ENCODE measurements around the gene MAP1A. TPM values are rescaled to one million over a fixed set of nuclear protein-coding genes. Genes with fewer than 3 reads are reported as not detected.

Gene MAP1A
- polyA plus RNA-seq, 1 donor from 2014 or later: 3.4 TPM

GRCh38 chr15:43505738-43506137 lies 11.7 kb upstream of the MAP1A start (continued):
- TF ChIP-seq, protein P1, sequence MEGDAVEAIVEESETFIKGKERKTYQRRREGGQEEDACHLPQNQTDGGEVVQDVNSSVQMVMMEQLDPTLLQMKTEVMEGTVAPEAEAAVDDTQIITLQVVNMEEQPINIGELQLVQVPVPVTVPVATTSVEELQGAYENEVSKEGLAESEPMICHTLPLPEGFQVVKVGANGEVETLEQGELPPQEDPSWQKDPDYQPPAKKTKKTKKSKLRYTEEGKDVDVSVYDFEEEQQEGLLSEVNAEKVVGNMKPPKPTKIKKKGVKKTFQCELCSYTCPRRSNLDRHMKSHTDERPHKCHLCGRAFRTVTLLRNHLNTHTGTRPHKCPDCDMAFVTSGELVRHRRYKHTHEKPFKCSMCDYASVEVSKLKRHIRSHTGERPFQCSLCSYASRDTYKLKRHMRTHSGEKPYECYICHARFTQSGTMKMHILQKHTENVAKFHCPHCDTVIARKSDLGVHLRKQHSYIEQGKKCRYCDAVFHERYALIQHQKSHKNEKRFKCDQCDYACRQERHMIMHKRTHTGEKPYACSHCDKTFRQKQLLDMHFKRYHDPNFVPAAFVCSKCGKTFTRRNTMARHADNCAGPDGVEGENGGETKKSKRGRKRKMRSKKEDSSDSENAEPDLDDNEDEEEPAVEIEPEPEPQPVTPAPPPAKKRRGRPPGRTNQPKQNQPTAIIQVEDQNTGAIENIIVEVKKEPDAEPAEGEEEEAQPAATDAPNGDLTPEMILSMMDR (IDR thresholded peaks at IDR 0.05; ENCODE audit: poor library complexity, severe bottlenecking): no peak
- no peak for TF ChIP-seq TAF1 (IDR thresholded peaks at IDR 0.05; ENCODE audit: low read depth)

DNA sequence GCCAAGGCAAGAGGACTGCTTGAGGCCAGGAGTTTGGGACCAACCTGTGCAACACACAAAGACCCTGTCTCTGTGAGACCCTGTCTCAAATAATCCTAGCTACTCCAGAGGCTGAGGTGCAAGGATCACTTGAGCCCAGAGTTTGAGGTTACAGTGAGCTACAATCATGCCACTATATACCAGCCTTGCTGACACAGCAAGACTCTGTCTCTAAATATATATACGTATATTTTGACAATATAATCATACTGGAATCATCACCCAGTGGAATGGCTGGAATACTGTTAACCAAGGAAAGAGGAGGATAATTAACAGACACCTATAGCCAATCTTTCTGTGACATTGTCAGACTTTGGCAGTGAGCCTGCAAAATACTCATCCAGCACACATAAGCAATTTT lies 9.0 kb upstream of the MAP1A start:
- H3K36me3 ChIP-seq (ENCODE audit: insufficient read depth, low read length): no peaks in the 10 kb centered on the region
- H3F3A ChIP-seq (ENCODE audit: insufficient read depth, low read length, poor library complexity, severe bottlenecking): peaks cover 13% of the 10 kb centered on the region
- H2AFZ ChIP-seq (ENCODE audit: low read depth, low read length): peak overlapping the region; percentile 35
- H3K27ac ChIP-seq (ENCODE audit: low read length): peak overlapping the region; percentile 100
- H3K27me3 ChIP-seq (ENCODE audit: insufficient read depth, low read depth, low read length): no peaks in the 10 kb centered on the region
- H3K4me3 ChIP-seq (ENCODE audit: low read length): peak overlapping the region; percentile 84
- no peaks in the 10 kb centered on the region for H4K20me1 ChIP-seq (ENCODE audit: insufficient read depth)
- no peaks in the 10 kb centered on the region for H3K9me3 ChIP-seq (ENCODE audit: low read length)
- peak overlapping the region; percentile 92 for H3K9ac ChIP-seq (ENCODE audit: low read length)
- H3K79me2 ChIP-seq (replicated peaks; ENCODE audit: insufficient read depth, low read length): peaks cover 7% of the 10 kb centered on the region
- H3K4me2 ChIP-seq (ENCODE audit: low read length): peak overlapping the region; percentile 37
- TF ChIP-seq SMC3 (conservative IDR thresholded peaks at IDR 0.05; ENCODE audit: poor library complexity) (no peak), EZH2 (IDR thresholded peaks at IDR 0.05; ENCODE audit: borderline replicate concordance, insufficient read depth, low read length, poor library complexity, severe bottlenecking) (no peak), TAF1 (IDR thresholded peaks at IDR 0.05; ENCODE audit: low read depth) (no peak), POLR2AphosphoS5 (IDR thresholded peaks at IDR 0.05) (no peak), EP300 (conservative IDR thresholded peaks at IDR 0.05; ENCODE audit: poor library complexity, severe bottlenecking) (no peak), REST (IDR thresholded peaks at IDR 0.05; ENCODE audit: borderline replicate concordance) (no peak), MXI1 (conservative IDR thresholded peaks at IDR 0.05; ENCODE audit: poor library complexity, severe bottlenecking) (no peak)
- TF ChIP-seq, protein P1 (IDR thresholded peaks at IDR 0.05; ENCODE audit: poor library complexity, severe bottlenecking): no peak
- H3K9me2 ChIP-seq (ENCODE audit: insufficient read depth, low read length): no peaks in the 10 kb centered on the region

All from neural cell (in vitro differentiated cells).